NCI-H526 (cell line): ENCODE measurements around the gene IGSF21.

ENCODE experiments used
- DNase-seq, 2 experiments: peaks; one replicate each; lab custom pipeline; 2025; lab: John Stamatoyannopoulos, UW

Gene IGSF21

GRCh38 chr1:18119289-18119688 lies 11.7 kb downstream of the IGSF21 start:
- DNase-seq, result no peak

DNA sequence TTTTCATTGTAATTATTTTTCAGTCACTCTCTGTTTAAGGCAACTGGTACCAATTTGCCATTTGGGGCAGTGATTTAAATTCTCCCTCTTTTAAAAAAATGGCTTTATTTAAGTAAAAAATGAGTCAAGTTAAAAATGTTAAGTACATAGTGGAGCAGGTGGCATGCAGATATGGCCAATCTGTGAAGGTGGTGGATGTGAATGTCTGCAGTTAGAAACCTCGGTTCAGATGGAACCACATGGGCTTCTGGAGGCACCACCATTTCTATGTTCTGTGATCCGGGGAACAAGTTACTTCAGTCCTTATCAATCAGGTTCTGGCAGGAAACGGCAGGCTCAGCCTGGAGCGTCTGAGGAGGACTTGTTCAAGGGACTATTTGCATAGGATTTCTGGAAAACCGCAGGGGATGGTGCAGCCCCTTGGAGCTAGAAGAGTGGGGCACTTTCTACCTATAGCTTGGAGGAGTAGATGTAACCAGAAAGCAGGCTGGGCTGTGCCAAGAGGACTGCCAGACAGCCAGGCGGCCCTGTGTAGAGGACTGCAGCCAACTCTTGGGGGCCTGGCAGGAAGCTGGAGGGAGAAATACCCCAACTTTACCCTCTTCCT lies 12.3 kb downstream of the IGSF21 start:
- peak; percentile 10 to 27 for DNase-seq

GRCh38 chr1:18120638-18121037 lies 13.0 kb downstream of the IGSF21 start:
- no peak for DNase-seq

DNA sequence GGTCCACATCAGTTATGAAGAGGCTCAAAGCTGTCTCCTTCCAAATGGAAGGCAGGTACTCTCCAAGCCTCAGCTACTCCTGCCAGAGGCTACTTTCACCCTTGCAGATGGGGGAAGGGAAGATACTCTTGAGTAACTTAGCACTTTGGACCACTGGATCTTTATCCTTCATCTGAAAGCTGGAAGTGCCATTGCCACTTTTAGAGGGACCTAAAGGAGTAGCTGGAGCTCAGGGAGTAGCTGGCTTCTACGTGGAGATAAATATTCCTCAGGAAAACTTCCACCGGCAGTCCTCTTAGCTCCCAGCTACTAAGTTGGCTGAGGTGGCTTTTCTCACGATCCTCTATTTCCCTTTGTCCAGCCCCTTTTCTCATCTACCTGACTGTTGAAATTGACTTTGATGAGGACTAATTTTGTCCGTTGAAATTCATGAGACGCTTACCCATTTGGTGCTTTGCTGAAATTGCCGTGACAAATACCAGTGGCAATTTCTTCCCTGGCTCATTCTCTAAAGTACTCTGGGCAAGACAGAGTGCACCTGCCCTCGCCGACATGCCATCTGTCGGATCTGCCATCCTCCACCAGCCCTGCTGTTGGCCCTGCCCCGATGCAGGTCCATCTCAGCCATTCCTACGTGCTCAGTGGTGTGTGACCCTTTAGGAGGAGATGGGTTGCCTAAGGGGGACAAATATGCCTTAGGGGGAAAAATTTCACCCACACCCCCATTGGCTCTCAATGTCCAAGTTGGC lies 13.6 kb downstream of the IGSF21 start:
- DNase-seq, result no peak

GRCh38 chr1:18123467-18123992 lies 15.9 kb downstream of the IGSF21 start:
- no peak for DNase-seq

- DNase-seq, result no peak
Observed at GRCh38 chr1:18124977-18125376, 17.4 kb downstream of the IGSF21 start.

DNA sequence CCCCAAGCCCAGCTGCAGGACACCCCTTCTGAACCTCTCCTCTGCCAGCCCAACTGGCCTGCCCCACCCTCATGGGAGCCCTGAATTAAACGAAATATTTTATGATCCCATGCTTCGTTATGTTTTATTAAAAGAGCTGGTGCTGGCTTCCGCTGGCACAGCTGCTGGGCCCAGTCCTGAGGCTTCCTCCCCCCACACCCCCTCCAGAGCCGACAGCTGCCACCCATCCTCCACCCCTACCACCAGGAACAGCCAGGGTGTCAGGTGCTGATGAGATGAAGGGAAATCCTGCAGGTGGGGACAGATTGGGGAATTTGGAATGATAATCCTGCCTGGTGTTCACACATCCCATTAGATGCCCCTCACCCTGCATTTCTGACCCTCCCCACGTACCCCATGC lies 19.0 kb downstream of the IGSF21 start:
- peak in 1 of 2 experiments; percentile 7 for DNase-seq

DNA sequence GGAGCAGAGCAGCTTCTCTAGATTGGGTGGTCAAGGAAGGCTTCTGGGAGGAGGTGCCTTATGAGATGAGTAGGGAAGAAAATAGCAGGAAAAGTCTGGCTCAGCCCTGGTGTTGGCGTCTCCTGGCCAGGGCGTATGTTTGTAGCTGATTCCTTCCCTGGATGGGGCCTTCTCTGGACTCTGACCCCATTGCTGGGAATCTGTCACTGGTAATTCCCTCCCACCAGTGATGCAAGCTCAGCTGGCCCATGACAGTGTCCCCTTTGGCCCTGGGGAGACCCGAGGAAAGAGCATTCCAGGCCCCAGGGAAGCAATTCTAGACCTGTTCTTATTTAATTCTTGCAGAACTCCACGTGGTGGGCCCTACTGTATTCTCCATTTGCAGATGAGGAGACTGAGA lies 20.7 kb downstream of the IGSF21 start:
- no peak for DNase-seq

- no peak for DNase-seq
Observed at GRCh38 chr1:18130356-18130755, 22.8 kb downstream of the IGSF21 start.

DNA sequence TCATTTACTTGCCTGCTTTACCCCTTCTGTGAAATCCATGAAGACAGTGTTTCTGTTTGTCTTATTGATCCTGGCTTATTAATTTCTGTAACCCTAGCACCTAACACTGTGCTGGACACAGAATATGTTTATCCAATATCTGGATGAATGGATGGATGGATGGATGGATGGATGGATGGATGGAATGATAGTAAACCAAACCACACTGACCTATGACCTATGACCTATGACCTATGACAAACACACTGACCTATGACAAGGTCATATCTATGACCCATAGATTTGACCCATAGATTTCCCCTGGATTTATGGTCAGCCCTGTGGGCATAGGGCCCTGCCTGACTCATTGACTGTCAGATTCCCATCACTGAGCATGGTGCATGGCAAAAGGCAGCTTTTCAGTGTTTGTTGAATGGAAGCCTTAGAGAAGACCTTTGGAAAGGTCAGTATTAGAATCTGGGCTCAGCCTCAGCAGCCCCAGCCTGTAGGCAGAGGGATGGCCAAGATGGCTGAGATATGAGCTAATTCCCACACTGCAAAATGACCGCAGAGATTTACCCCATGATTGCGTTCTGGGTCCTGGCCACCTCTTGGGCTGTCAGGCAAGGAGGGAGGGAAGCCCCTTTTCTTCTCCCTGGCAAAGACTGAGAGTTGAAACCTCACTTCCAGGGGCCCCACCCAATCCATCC lies 24.6 kb downstream of the IGSF21 start:
- DNase-seq, result no peak

- no peak for DNase-seq
Observed at GRCh38 chr1:18132711-18133541, 25.3 kb downstream of the IGSF21 start.

GRCh38 chr1:18134324-18135046 lies 26.9 kb downstream of the IGSF21 start:
- no peak for DNase-seq

- no peak for DNase-seq
Observed at GRCh38 chr1:18137759-18138345, 30.3 kb downstream of the IGSF21 start.

DNA sequence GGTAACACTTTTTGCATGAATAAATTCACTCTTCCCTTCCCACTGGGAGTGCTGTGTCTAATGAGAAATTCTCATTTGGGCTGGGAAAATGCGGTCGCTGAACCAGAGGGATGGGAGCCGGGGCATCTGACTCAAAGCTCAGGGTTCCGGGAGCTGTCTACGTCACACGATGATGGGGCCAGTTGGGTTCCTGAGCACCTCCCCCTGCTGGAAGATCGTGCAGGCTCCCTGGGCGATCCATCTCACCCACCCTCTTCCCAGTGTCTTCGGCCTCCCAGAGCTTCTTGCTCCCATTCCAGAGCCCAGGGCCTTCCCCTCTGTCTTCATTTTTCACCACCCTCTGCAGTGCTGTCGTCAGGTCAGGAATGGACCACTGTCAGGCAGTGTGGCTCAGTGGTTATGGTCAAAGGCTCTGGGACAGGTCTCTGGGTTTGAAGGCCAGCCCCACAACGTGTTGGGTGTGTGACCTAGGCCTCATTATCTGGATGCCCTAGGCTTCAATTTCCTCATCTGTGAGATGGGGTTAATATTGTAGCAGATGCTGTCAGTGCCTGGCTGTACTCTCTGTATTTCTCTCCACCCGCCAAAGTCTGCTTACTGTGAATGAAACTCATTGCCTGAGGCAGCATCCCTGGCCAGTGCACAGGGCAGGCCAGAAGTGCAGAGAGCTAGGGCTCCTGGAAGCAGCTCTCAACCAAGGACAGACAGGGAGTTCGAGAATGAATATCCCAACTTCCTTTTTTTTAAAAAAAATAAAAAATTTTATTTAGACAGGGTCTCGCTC lies 31.8 kb downstream of the IGSF21 start:
- no peak for DNase-seq

GRCh38 chr1:18140411-18140810 lies 32.8 kb downstream of the IGSF21 start:
- DNase-seq, result no peak

DNA sequence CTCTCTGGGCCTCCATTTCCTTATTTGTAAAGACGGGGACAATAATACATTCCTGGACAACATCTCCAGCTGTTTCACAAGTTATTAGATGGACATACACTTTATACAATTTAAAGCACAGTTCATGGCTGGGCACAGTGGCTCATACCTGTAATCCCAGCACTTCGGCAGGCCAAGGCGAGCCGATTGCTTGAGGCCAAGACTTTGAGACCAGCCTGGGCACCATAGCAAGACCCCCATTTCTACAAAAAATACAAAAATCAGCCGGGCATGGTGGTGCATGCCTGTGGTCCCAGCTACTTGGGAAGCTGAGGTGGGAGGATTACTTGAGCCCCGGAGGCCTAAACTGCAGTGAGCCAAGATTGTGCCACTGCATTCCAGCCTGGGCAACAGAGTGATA lies 34.1 kb downstream of the IGSF21 start:
- DNase-seq, result no peak

DNA sequence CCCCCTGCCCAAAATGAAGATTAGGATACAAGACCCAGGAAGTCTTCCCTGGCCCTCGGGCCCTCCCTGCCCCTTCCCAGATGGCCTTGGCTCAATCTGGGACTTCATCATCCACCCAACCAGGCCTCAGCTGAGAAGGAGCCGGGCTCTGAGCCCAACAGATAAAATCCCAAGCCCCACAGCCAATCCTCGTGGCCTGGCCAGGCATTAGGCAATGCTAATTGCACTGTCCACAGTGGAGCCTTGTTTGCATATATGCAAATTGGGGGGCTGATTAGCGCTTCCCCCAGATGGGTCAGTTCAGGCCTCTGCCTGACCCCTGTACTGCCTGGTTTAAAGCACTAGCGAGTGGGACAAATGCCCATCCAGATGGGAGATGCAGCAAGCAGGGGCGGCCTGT lies 34.9 kb downstream of the IGSF21 start:
- no peak for DNase-seq

- no peak for DNase-seq
Observed at GRCh38 chr1:18142969-18143368, 35.4 kb downstream of the IGSF21 start.

DNA sequence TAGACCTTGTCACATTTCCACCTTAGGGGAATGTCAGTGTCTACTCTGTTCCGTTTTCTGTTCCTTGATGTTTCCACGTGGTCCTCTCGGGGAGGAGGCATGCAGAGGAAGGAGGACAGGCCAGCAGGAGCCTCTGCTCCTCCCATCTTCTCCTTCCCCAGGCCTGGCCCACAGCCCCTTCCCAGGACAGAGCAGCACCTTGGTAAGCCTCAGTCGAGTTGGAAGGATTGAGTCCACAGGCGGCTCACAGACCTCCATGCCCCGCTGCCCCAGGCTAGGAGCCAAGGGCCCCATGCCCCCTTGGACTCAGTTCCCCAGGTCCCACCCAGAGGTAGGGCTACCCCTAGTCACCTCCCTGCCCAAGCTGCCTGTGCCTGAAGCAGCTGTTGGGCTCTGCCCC lies 36.5 kb downstream of the IGSF21 start:
- DNase-seq, result no peak
